ENCODE measurements around the gene ADAMTS17.
"Not testable (repeated sequence)": the region's sequence is repeated elsewhere in the genome, so short reads cannot be mapped to it uniquely, and the experiment has no call there.

Gene ADAMTS17

GRCh38 chr15:100346866-100347512 lies 5.2 kb upstream of the ADAMTS17 start:
- no peak for TF ChIP-seq CTCF (IDR thresholded peaks at IDR 0.05; ENCODE audit: extremely low read depth, missing control alignments)
- DNase-seq (ENCODE audit: low spot score), result no peak

GRCh38 chr15:100345438-100345837 lies 3.7 kb upstream of the ADAMTS17 start:
- DNase-seq (ENCODE audit: low spot score), result no peak
- TF ChIP-seq CTCF (IDR thresholded peaks at IDR 0.05; ENCODE audit: extremely low read depth, missing control alignments), result no peak

GRCh38 chr15:100343251-100343650 lies 1.5 kb upstream of the ADAMTS17 start:
- TF ChIP-seq CTCF (IDR thresholded peaks at IDR 0.05; ENCODE audit: extremely low read depth, missing control alignments), result no peak
- no peak for DNase-seq (ENCODE audit: low spot score)

- DNase-seq (ENCODE audit: low spot score), result no peak
- no peak for TF ChIP-seq CTCF (IDR thresholded peaks at IDR 0.05; ENCODE audit: extremely low read depth, missing control alignments)
Observed at GRCh38 chr15:100341239-100341749, 481 bp downstream of the ADAMTS17 start.

GRCh38 chr15:100340721-100341238 lies 995 bp downstream of the ADAMTS17 start:
- DNase-seq (ENCODE audit: low spot score), result no peak
- TF ChIP-seq CTCF (IDR thresholded peaks at IDR 0.05; ENCODE audit: extremely low read depth, missing control alignments), result no peak

- no peak for DNase-seq (ENCODE audit: low spot score)
- no peak for TF ChIP-seq CTCF (IDR thresholded peaks at IDR 0.05; ENCODE audit: extremely low read depth, missing control alignments)
Observed at GRCh38 chr15:100339999-100340398, 1.8 kb downstream of the ADAMTS17 start.

GRCh38 chr15:100339451-100339850 lies 2.3 kb downstream of the ADAMTS17 start:
- DNase-seq (ENCODE audit: low spot score), result not testable (repeated sequence)

GRCh38 chr15:100338971-100339444 lies 2.8 kb downstream of the ADAMTS17 start:
- DNase-seq (ENCODE audit: low spot score), result no peak

More at GRCh38 chr15:100338971-100339444, 2.8 kb downstream of the ADAMTS17 start:
- TF ChIP-seq CTCF (IDR thresholded peaks at IDR 0.05; ENCODE audit: extremely low read depth, missing control alignments), result peak; percentile 5
